AG09319 (cell line): Measurements from ENCODE around the gene DOCK4.

Source experiments
- DNase-seq: peaks from one replicate; pipeline ENCODE4 v3.0.0-alpha.2; 2010; ENCODE audit warnings: low read depth; ENCODE audit errors: extremely low read depth
- CTCF ChIP-seq: IDR thresholded peaks from 2 replicates; pipeline ENCODE4 v1.5.1; 2011; ENCODE audit warnings: low read depth, mild to moderate bottlenecking, inconsistent platforms, low read length, moderate library complexity

Gene DOCK4

DNA sequence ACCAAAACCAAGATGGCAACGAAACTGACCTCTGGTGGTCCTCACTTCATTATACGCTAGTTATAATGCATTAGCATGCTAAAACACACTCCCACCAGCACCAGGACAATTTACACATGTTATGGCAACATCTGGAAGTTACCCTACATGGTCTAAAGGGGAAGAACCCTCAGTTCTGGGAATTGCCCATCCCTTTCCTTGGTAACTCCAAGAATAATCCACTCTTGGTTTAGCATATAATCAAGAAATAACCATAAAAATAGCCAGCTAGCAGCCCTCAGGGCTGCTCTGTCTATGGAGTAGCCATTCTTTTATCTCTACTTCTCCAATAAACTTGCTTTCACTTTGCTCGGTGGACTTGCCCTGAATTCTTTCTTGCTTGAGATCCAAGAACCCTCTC, 191.1 kb downstream of the DOCK4 start:
- no peak for DNase-seq
- TF ChIP-seq CTCF: no peak

DNA sequence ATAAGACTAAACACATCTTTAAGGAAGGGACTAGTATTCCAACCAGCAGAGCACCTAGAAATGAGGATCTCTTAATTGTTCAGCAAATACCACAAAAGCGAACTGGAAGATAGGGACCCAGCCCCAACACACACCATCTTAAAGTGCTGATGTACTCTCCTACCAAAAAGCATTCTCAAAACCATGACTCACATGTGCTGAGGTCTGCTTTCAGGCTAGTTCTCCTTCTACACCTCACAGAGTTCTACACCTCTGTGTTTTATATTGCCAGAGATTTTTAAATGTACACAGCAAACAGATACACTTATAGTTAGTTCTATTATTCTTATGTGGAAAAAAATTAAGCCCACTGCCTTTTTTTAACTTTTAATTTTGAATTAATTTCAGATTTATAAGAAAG, 191.9 kb downstream of the DOCK4 start:
- DNase-seq: no peak
- TF ChIP-seq CTCF: no peak

DNA sequence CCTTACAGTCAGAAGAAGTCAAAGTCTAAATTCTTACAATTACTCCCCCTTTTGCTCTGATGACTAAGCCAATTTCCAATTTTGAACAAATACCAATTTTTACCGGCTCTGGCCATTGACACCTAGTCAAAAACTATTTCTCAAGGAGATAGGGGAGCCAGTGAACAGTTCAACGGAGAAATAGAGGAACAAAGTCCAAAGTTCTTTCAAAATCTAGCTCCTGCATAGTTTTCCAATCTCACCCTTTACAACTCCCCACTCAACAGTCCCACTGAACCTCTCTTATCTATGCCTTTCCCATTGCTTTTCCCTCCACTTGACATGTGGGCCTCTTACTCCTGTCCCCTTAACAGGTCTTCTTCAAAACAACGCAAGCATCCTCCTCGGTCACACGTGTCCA, 192.9 kb downstream of the DOCK4 start:
- TF ChIP-seq CTCF: no peak
- DNase-seq: no peak

DNA sequence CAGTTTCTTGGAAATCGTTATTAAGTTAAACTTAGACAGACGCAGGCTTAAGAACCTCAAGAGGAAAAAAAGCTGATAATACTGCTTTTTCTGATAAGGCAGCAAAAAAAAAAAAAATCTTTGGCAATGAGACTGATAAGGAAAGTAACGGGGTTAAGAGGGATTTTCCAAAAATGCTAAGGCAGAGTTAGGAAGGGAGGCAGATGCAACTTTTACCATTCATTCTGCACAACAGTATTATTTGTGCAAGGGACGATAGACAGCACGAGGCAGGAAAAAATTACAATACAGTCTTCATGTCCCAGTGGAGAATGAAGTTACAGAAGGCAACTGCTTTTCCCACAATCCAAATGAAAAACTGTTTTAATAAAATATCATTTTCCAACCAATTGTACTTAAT, 194.0 kb downstream of the DOCK4 start:
- no peak for DNase-seq
- no peak for TF ChIP-seq CTCF

DNA sequence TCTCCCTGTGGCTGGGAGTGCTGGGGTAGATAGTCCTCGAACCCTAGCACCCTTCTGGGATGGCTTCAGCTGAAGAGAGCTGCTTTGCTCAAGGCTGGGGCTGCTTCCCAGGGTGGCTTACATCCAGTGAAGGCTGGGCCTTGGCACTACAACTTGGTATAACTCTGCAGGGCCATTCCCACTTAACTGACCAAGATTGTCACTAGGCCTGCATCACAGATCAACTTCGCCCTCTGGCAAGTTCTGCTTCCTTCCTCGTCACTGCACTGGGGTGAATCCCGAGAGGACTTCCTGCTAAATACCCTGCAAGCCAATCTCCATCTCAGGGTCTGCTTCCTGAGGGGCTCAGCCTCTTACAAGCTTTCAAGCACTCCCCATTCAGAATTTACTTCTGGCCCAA, 195.2 kb downstream of the DOCK4 start:
- DNase-seq: no peak
- no peak for TF ChIP-seq CTCF

- TF ChIP-seq CTCF: no peak
- no peak for DNase-seq
Observed at GRCh38 chr7:112010109-112010508, 196.1 kb downstream of the DOCK4 start.

GRCh38 chr7:112009081-112009480, 197.1 kb downstream of the DOCK4 start:
- no peak for TF ChIP-seq CTCF
- peak; percentile 24 for DNase-seq
